ENCODE data around the gene IQSEC1.

- no peak for TF ChIP-seq POLR2AphosphoS5 (IDR thresholded peaks at IDR 0.05)
- no peak for TF ChIP-seq CTCF (IDR thresholded peaks at IDR 0.05)
Measured at GRCh38 chr3:13095408-13095937, 22.2 kb upstream of the IQSEC1 start.

All from prostate gland (tissue), 2 donors.